GM19395 (cell line): ENCODE results near the gene DNLZ.
"Not testable (repeated sequence)": the region's sequence is repeated elsewhere in the genome, so short reads cannot be mapped to it uniquely, and the experiment has no call there.

ENCODE experiments used
- ATAC-seq: cut with Tn5 transposase; IDR thresholded peaks from one replicate; pipeline ENCODE4 v1.9.1; 2021; ENCODE audit warnings: mild to moderate bottlenecking, moderate library complexity; ENCODE audit not compliant: unreplicated experiment

Gene DNLZ

DNA sequence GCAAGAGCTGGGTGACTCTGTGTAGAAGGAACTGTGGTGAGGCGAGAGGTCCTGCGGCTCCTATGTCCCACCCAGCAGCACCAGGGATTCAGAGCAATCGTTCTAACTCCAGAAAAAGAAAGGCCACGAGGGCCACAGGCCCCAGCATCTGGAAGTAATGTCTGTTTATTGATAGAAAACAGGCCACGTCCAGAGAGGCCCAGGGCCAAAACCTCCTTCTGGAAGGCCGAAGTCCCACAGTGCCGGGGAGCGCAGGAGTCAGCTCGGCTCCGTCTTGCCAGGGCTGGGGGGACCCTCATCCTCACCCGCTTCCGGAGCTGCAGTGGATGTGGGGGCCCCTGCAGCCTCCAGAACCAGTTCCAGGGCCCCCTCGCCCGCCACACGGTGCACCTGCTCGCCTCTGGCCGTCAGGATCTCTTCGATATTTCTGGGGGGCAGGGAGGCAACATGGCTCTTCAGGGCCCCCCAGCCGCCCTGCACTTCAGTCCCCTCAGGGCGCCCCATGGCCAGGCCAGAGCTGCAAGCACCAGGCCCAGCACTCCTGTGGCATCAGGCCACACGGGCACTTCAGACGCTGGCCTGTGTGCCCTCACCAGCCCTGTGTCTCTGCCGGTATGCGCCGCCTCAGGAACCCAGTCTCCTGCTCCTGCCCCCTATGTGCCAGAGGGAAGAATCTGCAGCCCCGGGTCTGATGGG, 1.6 kb downstream of the DNLZ start:
- ATAC-seq: no peak

DNA sequence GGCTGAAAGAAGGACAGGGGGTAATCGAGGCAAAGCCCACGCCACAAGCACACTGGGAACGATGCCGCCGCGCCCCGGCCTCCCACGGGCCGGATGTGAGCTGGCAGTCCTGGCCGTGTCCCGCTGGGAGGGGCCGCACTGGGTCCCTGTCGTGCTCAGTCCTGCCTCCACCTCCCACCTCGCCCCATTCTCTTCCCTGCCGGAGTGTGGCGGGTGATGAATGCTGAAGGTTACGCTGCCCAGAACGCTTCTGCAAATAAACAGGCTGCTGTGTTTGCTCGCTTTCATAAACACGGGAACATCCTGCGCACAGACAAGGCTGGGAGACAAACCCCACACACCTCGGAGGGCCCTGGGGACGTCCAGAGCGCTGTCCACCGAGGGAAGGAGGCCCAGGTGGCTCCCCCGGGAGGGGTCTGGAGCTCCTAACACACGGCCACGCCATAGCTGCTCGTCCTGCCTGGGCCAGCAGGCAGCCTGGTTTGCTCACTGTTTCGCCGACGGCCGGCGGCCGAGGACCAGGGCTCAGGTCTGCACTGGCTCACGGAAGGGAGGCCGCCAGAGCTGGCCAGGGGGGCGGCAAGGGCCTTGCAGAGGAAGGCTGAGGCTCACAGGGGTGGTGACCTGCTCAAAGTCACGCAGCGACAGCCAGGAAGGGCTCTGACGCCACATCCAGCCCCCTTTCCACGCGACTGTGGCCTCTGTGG, 2.3 kb downstream of the DNLZ start:
- no peak for ATAC-seq

DNA sequence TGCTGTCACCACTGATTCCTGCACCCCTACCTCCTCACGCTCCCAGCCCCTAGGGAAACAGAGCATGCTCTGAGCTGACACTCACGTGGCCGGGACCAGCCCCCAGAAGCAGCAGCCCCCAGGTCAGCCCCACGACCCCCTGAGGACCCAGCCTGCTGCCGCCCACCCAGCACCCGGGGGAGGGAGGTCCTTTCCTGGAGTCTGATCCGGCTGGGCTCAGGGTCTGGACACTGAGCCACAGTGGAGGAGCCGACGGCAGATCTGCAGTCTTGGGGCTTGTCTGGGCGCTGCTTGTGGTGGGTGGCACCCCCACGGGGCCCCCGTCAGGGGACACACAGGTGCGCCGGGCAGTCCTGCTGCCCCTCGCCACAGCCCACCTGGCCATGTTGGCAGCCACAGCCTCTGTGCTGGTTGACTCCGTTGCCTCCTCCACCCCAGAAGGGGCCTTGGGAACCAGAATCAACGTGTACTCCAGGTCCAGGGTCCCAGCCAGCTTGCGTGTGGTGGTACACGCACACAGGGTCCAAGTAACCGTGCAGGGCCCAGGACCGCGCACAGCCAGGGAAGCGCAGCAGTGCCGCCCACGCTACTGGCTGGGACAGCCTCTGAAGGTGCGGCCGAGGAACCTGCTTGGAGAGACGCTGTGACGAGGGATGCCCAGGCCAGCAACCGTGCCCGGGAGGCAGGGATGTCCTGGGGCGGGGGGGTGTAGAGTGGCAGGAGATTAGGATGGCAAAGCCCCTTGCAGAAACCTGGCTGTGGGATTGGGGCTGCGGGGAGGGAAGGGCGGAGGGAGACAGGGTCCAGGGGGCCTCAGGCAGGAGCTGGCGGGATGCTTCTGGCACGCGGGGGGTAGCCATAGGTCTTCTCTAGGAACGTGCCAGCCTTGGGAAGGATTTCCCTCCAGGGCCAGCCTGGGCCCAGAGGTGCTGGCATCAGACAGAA, 3.5 kb downstream of the DNLZ start:
- no peak for ATAC-seq

DNA sequence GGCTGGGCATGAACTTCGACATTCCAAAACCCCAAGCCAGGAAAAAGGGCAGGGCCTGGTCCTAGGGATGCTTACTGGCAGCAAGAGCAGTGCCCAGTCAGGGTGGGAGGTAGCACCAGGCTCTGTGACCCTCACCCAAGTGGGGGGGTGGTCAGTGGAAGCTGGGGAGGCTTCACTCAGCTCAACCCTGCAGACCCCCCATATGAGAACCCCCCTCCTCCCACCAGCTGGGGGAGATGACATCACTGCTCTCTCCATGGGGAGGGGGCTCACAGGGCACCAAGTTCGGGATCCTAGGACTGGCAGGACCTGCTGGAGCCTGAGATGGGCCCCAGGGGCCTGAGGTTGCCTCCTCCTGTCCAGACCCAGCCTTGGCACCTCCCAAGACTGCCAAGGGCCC, 4.7 kb downstream of the DNLZ start:
- no peak for ATAC-seq

DNA sequence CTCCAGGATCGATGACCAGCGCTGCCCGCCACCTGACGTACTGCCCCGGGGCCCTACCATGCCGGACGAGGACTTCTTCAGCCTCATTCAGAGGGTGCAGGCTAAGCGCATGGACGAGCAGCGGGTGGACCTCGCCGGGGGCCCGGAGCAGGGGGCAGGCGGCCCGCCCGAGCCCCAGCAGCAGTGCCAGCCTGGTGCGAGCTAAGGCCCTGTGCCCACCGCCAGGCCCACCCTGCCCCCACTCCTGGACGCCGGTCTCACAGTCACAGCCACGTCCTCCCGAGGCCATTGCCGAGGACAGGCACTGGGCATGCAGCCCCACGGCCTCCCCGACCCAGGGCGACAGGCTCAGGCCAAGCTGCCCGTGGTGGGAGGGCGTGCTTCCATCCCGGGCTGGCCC, 5.5 kb downstream of the DNLZ start:
- ATAC-seq: no peak

DNA sequence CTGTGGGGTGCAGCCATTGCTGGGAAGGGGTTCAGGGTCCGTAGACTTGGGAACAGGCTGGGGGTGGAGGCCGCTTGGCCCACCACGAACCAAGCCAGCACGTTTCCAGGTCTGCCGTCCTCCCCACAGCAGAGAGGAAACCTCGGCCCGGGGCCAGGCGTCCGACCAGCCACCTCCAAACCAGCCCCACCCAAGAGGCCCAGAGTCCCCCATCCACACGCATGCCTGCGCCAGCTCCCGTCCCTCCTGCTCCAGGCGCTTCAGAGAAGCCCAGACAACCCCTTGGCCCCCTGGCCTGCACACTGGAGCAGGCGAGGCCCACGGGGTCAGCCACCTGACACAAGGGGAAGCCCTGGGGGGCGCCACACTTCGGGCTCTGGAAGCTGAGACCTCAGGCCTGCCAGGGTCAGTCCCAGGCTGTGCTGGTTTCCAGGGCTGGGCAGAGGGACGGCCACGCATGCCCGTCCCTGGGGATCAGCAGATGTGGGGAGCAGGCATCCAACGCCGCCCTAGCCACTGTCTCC, 6.3 kb downstream of the DNLZ start:
- ATAC-seq: no peak

DNA sequence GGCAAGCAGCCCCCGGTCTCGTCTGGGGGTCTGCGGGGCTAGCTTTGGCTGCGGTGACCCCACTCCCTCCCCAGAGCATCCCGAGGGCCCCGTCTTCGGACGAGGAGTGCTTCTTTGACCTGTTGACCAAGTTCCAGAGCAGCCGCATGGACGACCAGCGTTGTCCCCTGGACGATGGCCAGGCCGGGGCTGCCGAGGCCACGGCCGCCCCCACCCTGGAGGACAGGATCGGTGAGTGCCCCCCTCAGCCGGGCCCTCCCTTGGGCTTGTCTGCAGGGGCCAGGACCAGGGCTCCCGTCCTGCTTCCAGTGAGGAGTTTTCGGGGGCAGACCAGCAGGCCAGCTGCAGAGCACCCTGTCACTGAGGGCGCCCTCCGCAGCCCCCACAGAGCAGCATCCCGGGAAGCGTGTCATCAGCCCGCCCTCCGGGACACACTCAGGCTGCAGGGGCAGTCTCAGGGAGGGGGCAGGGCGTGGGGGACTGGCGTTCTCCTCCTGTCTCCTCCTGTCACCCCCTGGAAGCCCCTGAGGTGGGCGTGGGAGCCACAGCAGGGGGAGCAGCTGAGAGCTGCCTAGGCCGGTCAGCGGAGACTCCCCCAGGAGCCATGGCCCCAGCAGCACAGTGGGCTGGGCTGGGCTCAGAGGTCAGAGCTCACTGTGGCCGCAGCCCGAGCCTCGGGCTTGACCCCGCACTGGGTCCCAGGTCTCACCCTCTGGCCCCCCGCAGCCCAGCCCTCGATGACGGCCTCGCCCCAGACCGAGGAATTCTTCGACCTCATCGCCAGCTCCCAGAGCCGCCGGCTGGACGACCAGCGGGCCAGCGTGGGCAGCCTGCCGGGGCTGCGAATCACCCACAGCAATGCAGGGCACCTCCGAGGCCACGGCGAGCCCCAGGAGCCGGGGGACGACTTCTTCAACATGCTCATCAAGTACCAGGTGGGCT, 7.7 kb downstream of the DNLZ start:
- ATAC-seq: no peak

DNA sequence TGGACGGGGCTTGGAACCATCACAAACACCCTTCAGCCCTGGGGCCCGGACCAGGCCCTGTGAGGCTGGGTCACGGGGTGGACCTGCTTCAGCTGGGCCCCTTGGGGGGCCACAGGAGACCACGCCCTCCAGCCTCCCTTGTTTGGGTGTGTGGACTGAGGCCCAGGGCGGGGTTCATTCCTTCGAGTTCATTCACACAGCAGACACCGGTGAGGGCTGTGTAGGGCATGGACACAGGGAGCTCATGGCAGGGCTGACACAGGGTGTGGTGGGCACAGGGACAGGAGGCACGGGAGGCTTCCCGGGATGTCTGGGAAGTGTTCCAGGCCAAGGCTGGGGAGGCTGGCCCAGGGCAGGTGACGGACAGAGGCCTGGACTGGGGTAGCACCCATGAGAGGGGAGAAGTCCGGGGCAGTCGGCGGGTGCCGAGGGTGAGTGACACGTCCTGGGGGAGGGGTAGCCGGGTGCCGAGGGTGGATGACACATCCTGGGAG, 8.9 kb downstream of the DNLZ start:
- ATAC-seq: no peak

DNA sequence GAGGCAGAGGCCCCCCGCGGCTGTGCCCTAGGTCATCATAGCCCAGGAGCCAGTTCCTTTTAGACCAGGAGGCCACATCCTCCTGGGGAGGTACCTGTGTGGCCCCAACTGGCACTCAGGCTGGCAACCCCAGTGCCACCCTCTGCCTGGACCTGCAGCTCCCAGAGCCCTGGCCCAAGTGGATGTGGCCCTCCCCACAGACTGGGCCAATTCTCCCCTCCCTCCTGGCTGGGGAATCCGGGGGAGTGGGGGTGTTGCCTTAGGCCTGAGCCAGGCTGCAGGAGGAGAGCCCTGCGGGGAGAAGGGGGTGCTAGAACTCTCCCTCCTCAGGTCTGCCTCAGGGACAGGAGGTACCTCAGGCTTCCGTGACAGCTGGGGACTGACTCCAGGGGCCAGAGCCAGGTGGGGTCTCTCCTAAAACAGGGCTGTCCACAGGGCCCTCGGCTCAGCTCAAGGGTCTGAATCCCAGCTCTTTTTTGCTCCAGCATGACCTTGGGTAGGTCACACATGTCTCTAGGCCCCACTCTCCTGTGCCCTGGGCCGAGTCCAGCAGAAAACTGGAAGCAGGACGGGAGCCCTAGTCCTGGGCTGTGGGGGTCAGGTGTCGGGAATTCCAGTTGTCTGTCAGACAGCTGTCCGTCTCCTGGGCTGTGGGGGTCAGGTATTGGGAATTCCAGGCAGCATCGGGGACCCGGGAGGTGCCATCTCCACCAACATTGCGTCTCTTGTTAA, 9.6 kb downstream of the DNLZ start:
- ATAC-seq: no peak

DNA sequence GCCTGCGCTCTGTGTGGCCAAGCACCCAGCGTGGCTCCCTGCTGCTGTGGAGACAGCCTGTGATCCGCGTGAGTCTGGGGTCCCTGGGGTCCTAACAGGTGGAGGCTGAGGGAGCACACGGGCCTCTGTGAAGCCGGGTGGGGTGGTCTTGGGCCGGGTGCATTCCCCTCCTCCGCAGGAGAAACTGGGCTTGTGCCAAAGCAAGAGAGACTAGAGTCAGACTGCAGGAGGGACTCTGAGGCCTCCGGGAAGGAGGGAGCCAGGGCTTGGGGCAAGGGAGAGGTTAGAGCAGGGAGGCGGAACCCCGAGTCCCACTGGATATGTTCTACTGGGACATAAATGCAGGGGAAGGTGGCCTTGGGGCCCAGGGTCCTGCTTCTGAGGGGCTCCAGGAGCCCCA, 10.5 kb downstream of the DNLZ start:
- ATAC-seq: no peak

DNA sequence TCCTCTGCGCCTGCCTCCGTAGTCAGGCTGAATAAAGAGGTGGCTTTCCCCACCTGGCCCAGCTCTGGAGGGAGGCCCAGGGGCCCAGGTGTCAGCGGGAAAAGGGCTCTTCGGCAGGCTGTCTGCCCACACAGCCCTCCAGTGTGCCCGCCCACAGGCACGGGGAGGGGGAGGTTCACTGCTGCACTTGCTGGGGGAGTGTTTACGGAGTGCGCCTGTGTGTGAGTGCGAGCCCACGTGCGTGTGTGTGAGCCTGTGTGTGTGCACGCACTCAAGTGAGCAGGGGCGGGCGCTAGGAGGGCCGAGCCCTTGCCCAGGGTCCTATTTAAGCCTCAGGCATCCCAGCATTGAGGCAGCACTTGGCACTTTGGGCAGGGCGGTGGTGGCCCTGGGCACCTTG, 10.9 kb downstream of the DNLZ start:
- no peak for ATAC-seq

DNA sequence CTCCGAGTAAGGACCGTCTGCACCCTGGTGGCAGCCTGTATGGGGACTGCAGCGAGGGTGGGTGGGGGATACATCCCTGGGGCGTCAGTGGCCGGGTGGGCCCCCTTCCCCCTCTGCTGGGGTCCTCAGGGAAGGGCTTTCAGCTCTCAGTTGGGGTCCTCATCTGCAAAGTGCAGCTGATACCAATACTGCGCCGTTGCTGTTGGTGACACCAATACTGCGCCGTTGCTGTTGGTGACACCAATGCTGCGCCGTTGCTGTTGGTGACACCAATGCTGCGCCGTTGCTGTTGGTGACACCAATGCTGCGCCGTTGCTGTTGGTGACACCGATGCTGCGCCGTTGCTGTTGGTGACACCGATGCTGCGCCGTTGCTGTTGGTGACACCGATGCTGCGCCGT, 11.7 kb downstream of the DNLZ start:
- not testable (repeated sequence) for ATAC-seq

DNA sequence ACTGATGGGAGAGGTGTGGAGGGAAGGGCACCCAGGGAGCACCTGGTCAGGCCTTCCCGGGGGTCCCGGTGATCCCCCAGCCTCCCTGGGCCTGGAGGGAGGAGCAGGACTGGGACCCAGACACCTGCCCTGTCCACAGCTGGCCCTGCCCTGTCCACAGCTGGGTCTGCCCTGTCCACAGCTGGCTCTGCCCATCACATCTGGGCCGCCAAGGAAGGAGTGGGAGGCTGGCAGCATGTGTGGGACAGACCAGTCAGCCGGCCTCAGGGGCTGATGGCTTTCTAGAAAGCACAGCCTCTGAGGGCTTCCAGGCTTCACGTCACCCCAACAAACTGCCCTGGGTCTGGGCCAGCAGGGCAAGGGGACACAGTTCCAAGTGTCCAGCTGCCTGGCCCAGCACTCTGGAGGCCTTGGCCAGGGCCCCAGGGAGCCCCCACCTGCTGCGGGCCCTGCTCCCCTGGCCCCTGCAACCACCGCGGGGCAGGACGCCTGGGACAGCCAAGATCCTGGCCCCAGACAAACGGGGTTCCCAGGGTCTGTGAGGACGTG, 12.2 kb downstream of the DNLZ start:
- no peak for ATAC-seq

DNA sequence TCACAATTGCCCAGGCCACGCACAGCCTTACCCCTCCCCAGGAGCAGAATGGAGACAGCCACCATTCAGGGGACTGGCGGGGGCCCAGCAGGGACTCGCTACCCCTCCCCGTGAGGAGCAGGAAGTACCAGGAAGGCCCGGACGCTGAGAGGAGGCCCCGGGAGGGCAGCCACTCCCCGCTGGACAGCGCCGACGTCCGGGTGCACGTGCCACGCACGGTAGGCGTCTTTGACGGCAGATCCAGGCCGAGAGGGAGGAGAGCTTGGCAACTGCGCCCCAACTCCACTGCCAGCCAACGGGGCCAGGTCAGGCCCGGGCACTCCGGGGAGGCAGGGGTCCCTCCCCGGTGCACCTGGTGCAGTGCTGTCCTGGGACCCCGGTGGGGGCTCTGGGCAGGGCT, 14.0 kb downstream of the DNLZ start:
- ATAC-seq: no peak

DNA sequence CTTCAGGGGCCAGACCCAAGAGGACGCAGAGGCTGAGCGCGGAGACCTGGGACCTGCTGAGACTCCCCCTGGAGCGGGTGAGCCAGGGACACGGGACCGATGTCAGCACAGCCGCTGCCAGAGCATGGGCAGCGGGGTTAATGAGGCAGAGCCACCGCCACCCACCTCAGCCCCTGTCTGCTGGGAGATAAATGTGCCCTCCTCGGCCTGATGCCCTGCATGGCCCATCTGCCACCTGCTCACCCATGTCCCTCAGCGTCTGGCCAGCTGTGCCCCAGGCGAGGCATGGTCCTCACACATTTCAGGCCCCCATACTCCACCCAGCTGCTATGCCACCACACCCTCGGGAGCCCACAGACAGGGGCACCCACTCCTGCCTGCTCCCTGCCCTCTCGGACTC, 14.9 kb downstream of the DNLZ start:
- ATAC-seq: no peak

DNA sequence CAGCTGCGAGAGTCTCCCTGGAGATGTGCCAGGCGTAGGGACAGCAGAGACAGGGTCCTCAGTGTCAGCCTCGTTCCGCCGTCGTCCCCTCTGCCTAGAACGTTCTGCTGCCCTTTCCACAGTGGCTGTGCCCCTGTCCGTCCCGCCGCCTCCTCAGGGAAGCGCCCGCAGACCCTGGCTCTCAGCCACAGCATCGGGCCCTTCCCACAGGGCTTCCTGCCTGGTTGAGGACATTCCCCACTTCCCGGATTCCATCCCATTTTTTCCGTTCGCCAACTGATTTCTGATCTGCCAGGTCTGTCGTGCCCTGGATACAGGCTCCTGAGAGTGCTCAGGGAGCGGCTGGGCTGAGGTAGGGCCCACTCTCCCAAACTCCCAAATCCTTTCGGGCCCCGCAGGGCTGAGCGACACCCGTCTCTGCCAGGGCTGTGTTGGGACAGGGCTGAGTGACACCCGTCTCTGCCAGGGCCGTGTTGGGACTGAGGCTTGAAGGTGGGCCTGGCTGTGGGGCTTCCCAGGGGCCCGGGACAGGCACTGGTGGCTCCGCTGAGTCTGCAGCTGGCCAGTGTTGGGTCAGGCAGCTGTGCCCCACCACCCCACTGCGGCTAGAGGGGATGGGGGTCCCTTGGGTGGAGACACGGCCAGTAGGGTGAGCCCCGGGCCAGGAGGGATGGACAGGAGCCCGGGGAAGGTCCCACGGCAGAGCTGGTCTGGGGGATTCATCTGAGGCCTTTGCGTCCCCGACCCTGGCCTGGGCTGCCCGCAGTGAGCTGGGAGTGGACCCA, 15.9 kb downstream of the DNLZ start:
- no peak for ATAC-seq

DNA sequence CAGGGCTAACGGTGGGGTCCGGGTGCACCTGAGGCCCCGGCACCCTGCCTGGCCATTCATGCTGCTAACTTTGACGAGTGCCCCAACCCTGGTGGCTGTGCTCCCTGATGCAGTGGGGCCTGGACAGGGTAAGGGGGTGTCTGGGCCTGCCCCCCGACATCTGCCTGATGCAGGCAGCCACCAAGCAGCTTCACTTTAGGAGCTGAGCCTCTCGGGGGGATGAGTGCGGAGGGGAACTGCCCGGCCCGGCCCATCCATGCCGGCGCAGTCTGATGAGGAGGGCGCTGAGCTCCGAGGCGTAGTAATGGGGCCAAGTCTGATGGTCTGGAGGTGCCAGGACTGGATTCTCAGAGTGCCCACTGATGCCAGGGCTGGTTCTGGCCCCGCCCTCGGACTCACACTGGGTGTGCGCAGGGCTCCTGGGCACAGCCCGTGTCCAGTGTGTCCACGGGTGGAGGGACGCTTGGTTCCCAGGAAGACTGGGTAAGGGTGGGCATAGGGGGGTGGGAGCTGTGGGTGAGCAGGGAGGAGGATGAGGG, 16.5 kb downstream of the DNLZ start:
- no peak for ATAC-seq

DNA sequence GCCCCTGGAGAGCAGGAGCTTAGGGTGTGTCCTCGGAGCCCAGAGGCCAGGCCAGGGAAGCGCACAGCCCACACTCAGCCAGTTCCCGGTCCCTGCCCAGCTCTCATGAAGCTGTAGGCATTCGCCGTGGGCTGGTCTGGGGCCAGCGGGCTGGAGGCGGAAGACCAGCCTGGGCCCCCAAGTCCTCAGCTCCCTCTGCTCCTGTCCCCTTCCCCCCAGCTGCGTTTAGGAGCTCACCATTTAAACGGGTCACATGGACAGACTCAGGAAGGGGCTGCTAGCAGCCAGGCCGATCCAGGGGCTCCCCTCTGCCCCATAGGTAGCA, 17.4 kb downstream of the DNLZ start:
- ATAC-seq: no peak
